Right cardiac atrium (tissue), 5 donors: ENCODE results near the gene ATP13A3. TPM values are rescaled to one million over a fixed set of nuclear protein-coding genes. Genes with fewer than 3 reads are reported as not detected.

Source experiments
- ATAC-seq, 2 donors: fragments of 200-7000 bp; cut with Tn5 transposase; one replicate each; pipeline versions ENCODE4 v1.8.0 to v1.9.1; 2020; ENCODE audit warnings: moderate library complexity in 2 of 2, mild to moderate bottlenecking in 1 of 2
- DNase-seq, 3 donors: peaks; one replicate each; pipeline ENCODE4 v3.0.0-alpha.2; 2020
- H3K27ac ChIP-seq: one replicate; pipeline ENCODE4 v1.5.1; 2013; ENCODE audit warnings: mild to moderate bottlenecking, low read length, control low read depth, moderate library complexity
- H3K27me3 ChIP-seq: one replicate; pipeline ENCODE4 v1.6.1; 2013; ENCODE audit not compliant: control insufficient read depth, insufficient read depth
- H3K4me1 ChIP-seq: one replicate; pipeline ENCODE4 v1.6.1; 2013; ENCODE audit warnings: low read length; ENCODE audit not compliant: control insufficient read depth, insufficient read depth
- H3K4me3 ChIP-seq: one replicate; pipeline ENCODE4 v1.5.1; 2013; ENCODE audit warnings: low read length, control low read depth
- H3K9me3 ChIP-seq: one replicate; pipeline ENCODE4 v1.6.1; 2013; ENCODE audit warnings: low read length; ENCODE audit not compliant: control insufficient read depth
- WGBS: extraction: QIAGEN DNeasy Blood & Tissue Kit; methylation state at CpG from one replicate; pipeline ENCODE4 v1.1.7; 2013; 5-methylcytosine and 5-hydroxymethylcytosine counted together
- intact Hi-C, 4 donors: fragments of 100-400 bp; cut with DNase I; formaldehyde crosslinking; loops; one replicate each; pipeline versions ENCODE4 v1.11.0 to v1.14.0; 2022 to 2023
- polyA plus RNA-seq: library from polyadenylated mRNA; stranded (reverse); fragments of 200-250 nt; gene quantifications from one replicate; pipeline ENCODE4 v1.2.3, GENCODE V29; 2013
- total RNA-seq, 4 donors: library from RNA; stranded (reverse); fragmentation: NEBNext Ultra II Directional; extraction: Animal tissue kit (Norgen Biotek cat#: 25700); gene quantifications; one replicate each; pipeline ENCODE4 v1.2.1, GENCODE V29; 2021
- donor health status: healthy with polysubstance abuse.
- donor health status: DM: no; HTN: yes; CAD: no.
- donor health status: DM: no; HTN: no; CAD: no.
- donor health status: DM: no; HTN: yes; CAD: no; lungs with severe emphysema.
- donor health status: DM: yes; HTN: yes; CAD: no.

ATP13A3 gene
- total and polyA plus RNA-seq, 5 donors, result 28.2 to 194 (median 93.4) TPM

GRCh38 chr3:194382196-194382891 is 104.5 kb downstream of the ATP13A3 start:
- H3K27me3 ChIP-seq, result no peaks in the 10 kb centered on the region
- no peaks in the 10 kb centered on the region for H3K4me1 ChIP-seq
- 76% methylated on average over 20 of the region's 20 CpGs for WGBS
- H3K27ac ChIP-seq, result no peak overlapping the region
- ATAC-seq, result no peak
- no peak overlapping the region for H3K4me3 ChIP-seq
- no peak for DNase-seq
- no peaks in the 10 kb centered on the region for H3K9me3 ChIP-seq
- intact Hi-C loops, result no loop called here

- Histone ChIP-seq H3K27ac (no peak overlapping the region), H3K4me1 (no peaks in the 10 kb centered on the region), H3K4me3 (no peak overlapping the region), H3K9me3 (no peaks in the 10 kb centered on the region), H3K27me3 (no peaks in the 10 kb centered on the region)
- WGBS, result 48% methylated on average over 17 of the region's 17 CpGs
- no peak for DNase-seq
- intact Hi-C loops, result no loop called here
- ATAC-seq, result peak in 1 of 2 donors; percentile 30
Measured at GRCh38 chr3:194381460-194381875, 105.3 kb downstream of the ATP13A3 start.

DNA sequence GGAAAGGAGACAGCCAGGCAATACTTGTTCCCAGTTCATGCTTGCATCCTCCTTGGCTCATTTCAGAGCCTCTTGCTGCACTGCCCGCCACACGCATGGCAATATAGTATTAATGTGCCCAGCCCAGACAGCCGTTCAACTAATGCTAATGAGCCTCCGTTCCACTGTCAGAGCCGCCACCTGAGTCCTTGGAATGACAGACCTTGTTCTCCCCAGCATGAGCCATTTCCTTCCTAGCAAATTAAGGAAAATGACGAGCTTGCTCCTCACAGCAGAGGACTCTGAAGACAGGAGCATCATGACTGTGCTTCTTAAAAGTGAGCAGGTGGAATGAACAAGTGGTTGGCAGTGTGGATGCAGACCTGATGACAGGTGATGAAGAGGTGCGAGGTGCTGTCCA is 106.5 kb downstream of the ATP13A3 start:
- no peaks in the 10 kb centered on the region for H3K4me1 ChIP-seq
- H3K9me3 ChIP-seq, result no peaks in the 10 kb centered on the region
- no peaks in the 10 kb centered on the region for H3K27me3 ChIP-seq
- 80% methylated on average over 7 of the region's 7 CpGs for WGBS
- DNase-seq (no peak), ATAC-seq (no peak)
- H3K4me3 ChIP-seq, result no peak overlapping the region
- no peak overlapping the region for H3K27ac ChIP-seq
- intact Hi-C loops, result no loop called here

GRCh38 chr3:194379651-194380050 is 107.2 kb downstream of the ATP13A3 start:
- no peaks in the 10 kb centered on the region for H3K4me1 ChIP-seq
- DNase-seq, result no peak
- intact Hi-C loops, result no loop called here
- no peak overlapping the region for H3K27ac ChIP-seq
- H3K27me3 ChIP-seq, result no peaks in the 10 kb centered on the region
- WGBS, result 83% methylated on average over 9 of the region's 9 CpGs
- H3K9me3 ChIP-seq, result no peaks in the 10 kb centered on the region
- no peak overlapping the region for H3K4me3 ChIP-seq
- no peak for ATAC-seq

GRCh38 chr3:194379231-194379630 is 107.6 kb downstream of the ATP13A3 start:
- Histone ChIP-seq H3K27me3 (no peaks in the 10 kb centered on the region), H3K9me3 (no peaks in the 10 kb centered on the region), H3K27ac (no peak overlapping the region), H3K4me3 (no peak overlapping the region), H3K4me1 (no peaks in the 10 kb centered on the region)
- no peak for ATAC-seq
- WGBS, result 94% methylated on average over 6 of the region's 6 CpGs
- no peak for DNase-seq
- intact Hi-C loops, result no loop called here

DNA sequence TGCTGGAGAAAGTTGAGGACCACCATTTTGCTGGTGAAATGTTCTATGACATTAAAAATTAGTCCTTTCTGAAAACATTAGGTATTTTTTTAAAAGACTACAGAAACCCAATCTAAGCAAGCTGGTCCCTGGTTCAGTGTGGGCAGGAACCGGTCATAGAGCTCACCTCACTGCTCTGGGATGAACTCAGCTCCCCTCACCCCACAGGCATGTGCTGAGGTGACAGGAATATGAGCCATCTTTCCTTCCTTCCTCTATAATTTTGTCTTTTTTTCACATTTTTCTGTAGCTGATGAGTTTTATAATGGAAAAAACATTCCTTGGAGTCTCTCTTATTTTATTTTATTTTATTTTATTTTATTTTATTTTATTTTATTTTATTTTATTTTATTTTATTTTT is 109.1 kb downstream of the ATP13A3 start:
- ATAC-seq, result no peak
- 86% methylated on average over 1 of the region's 1 CpG for WGBS
- H3K27me3 ChIP-seq, result no peaks in the 10 kb centered on the region
- H3K4me1 ChIP-seq, result no peaks in the 10 kb centered on the region
- no peak for DNase-seq
- intact Hi-C loops, result no loop called here
- H3K9me3 ChIP-seq, result no peaks in the 10 kb centered on the region
- no peak overlapping the region for H3K27ac ChIP-seq
- H3K4me3 ChIP-seq, result no peak overlapping the region

DNA sequence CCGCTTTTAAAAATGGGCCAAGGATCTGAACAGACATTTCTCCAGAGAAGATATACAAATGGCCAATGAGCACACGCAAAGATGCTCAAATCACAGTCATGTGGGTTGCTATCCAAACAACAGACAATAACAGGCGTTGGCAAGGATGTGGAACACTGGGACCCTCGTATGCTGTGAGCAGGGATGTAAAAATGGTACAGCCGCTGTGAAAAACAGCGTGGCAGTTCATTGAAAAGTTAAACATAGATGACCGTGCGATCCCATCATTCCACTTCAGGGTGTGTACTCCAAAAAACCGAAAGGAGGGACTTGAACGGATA is 110.6 kb downstream of the ATP13A3 start:
- H3K27me3 ChIP-seq, result no peaks in the 10 kb centered on the region
- intact Hi-C loops, result no loop called here
- no peak overlapping the region for H3K27ac ChIP-seq
- 76% methylated on average over 10 of the region's 10 CpGs for WGBS
- ATAC-seq (no peak), DNase-seq (no peak)
- no peaks in the 10 kb centered on the region for H3K4me1 ChIP-seq
- H3K4me3 ChIP-seq, result no peak overlapping the region
- no peaks in the 10 kb centered on the region for H3K9me3 ChIP-seq

GRCh38 chr3:194375473-194376240 is 111.1 kb downstream of the ATP13A3 start:
- DNase-seq, result no peak
- intact Hi-C loops, result no loop called here
- 58% methylated on average over 15 of the region's 15 CpGs for WGBS
- H3K27ac ChIP-seq, result no peak overlapping the region
- no peak overlapping the region for H3K4me3 ChIP-seq
- no peaks in the 10 kb centered on the region for H3K27me3 ChIP-seq
- no peak for ATAC-seq
- no peaks in the 10 kb centered on the region for H3K9me3 ChIP-seq
- H3K4me1 ChIP-seq, result no peaks in the 10 kb centered on the region

- no peak overlapping the region for H3K27ac ChIP-seq
- WGBS, result 84% methylated on average over 10 of the region's 10 CpGs
- intact Hi-C loops, result no loop called here
- H3K9me3 ChIP-seq, result no peaks in the 10 kb centered on the region
- H3K4me3 ChIP-seq, result no peak overlapping the region
- no peak for DNase-seq
- H3K4me1 ChIP-seq, result no peaks in the 10 kb centered on the region
- H3K27me3 ChIP-seq, result no peaks in the 10 kb centered on the region
- ATAC-seq, result no peak
Measured at GRCh38 chr3:194374935-194375334, 111.9 kb downstream of the ATP13A3 start.

- ATAC-seq, result no peak
- H3K4me3 ChIP-seq, result no peak overlapping the region
- H3K27me3 ChIP-seq, result no peaks in the 10 kb centered on the region
- no peaks in the 10 kb centered on the region for H3K9me3 ChIP-seq
- 78% methylated on average over 8 of the region's 8 CpGs for WGBS
- no peaks in the 10 kb centered on the region for H3K4me1 ChIP-seq
- intact Hi-C loops, result no loop called here
- DNase-seq, result no peak
- H3K27ac ChIP-seq, result no peak overlapping the region
Measured at GRCh38 chr3:194373899-194374298, 112.9 kb downstream of the ATP13A3 start.

DNA sequence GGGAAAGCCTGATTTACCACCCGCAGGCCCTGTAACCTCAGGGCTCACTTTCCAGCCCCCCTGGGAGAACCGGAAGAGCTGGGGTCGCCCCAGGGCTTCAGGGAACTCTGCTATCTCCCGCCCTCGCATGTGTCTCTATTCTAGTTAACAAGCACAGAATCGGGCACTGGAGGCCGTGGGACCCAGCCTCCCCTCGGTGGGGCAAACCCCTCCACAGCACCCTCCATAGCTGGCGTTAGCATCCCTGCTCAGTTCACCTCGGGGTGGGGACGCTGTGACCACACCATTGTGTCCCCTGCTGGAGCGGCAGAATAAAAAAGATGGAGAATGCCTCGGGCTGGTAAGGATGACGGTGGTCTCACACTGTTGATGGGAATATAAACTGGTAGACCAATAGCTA is 113.8 kb downstream of the ATP13A3 start:
- ATAC-seq, result no peak

More for the DNA sequence above, 113.8 kb downstream of the ATP13A3 start:
- WGBS, result 91% methylated on average over 14 of the region's 14 CpGs
- H3K4me3 ChIP-seq, result no peak overlapping the region
- no peaks in the 10 kb centered on the region for H3K9me3 ChIP-seq
- no peak for DNase-seq
- no peaks in the 10 kb centered on the region for H3K27me3 ChIP-seq
- intact Hi-C loops, result no loop called here
- no peaks in the 10 kb centered on the region for H3K4me1 ChIP-seq
- no peak overlapping the region for H3K27ac ChIP-seq
